ENCODE measurements around the gene NDUFB3. TPM values are rescaled to one million over a fixed set of nuclear protein-coding genes. Genes with fewer than 3 reads are reported as not detected.

Gene NDUFB3
- total RNA-seq, 1 donor from 2014 or later = 75.0 TPM

- DNase-seq (ENCODE audit: low read depth in 2 of 2) = no peak
Measured at GRCh38 chr2:201128033-201128432, 56.2 kb downstream of the NDUFB3 start.

- peak in 1 of 2 donors; percentile 93 for DNase-seq (ENCODE audit: low read depth in 2 of 2)
Measured at GRCh38 chr2:201128933-201129505, 57.2 kb downstream of the NDUFB3 start.

- DNase-seq (ENCODE audit: low read depth in 2 of 2) = peak in 1 of 2 donors; percentile 98
Measured at GRCh38 chr2:201130524-201131186, 58.9 kb downstream of the NDUFB3 start.

GRCh38 chr2:201132518-201132917 lies 60.7 kb downstream of the NDUFB3 start:
- DNase-seq (ENCODE audit: low read depth in 2 of 2) = peak in 1 of 2 donors; percentile 55

Other genes with a start within 250 kb of the NDUFB3 start
- gene CLK1, start 207.3 kb upstream of the NDUFB3 start, total RNA-seq = 53.3 and 73.3 TPM in 2 replicates
- 22.5 and 23.4 TPM in 2 replicates for gene PPIL3, start 182.9 kb upstream of the NDUFB3 start, total RNA-seq
- gene NIF3L1, start 182.6 kb upstream of the NDUFB3 start, total RNA-seq = 12.6 and 14.4 TPM in 2 replicates
- gene ORC2, start 108.3 kb upstream of the NDUFB3 start, total RNA-seq = 13.8 and 16.9 TPM in 2 replicates
- 7.8 and 9.6 TPM in 2 replicates for gene HYCC2, start 330 bp upstream of the NDUFB3 start, total RNA-seq
- 86.8 and 95.6 TPM in 2 replicates for gene CFLAR, start 44.2 kb downstream of the NDUFB3 start, total RNA-seq
- gene CASP10, start 111.1 kb downstream of the NDUFB3 start, total RNA-seq = 40.7 and 46.2 TPM in 2 replicates
- 10.0 and 10.2 TPM in 2 replicates for gene CASP8, start 188.5 kb downstream of the NDUFB3 start, total RNA-seq

Data from dermis microvascular lymphatic vessel endothelial cell (primary cell).